Ovary (tissue), 9 donors: Measurements from ENCODE around the gene PIH1D2. TPM values are rescaled to one million over a fixed set of nuclear protein-coding genes. Genes with fewer than 3 reads are reported as not detected.

ENCODE experiments used
- DNase-seq, 5 donors: peaks; one replicate each; pipeline ENCODE4 v3.0.0-alpha.2; 2019 to 2020
- H3K27ac ChIP-seq, 2 donors: fragments of 200-600 bp; one replicate each; pipeline versions ENCODE4 v1.5.1 to v1.8.0; 2019 to 2022
- H3K27me3 ChIP-seq: fragments of 200-600 bp; one replicate; pipeline ENCODE4 v1.8.0; 2022
- H3K36me3 ChIP-seq: fragments of 200-600 bp; sonication (generic); one replicate; pipeline ENCODE4 v1.5.1; 2019
- H3K4me1 ChIP-seq: one replicate; pipeline ENCODE4 v1.8.1; 2013; ENCODE audit warnings: mild to moderate bottlenecking, moderate library complexity; ENCODE audit not compliant: insufficient read depth
- H3K4me3 ChIP-seq: fragments of 200-600 bp; sonication (generic); one replicate; pipeline ENCODE4 v1.5.1; 2017
- H3K9me3 ChIP-seq, 2 donors: fragments of 200-600 bp in 1 of 2; sonication (generic) in 1 of 2; one replicate each; pipeline versions ENCODE4 v1.5.1 to v1.8.1; 2013 to 2019; ENCODE audit warnings: mild to moderate bottlenecking in 1 of 2, moderate library complexity in 1 of 2
- EP300 ChIP-seq: sonication (generic); formaldehyde crosslinking; IDR thresholded peaks from one replicate; pipeline ENCODE4 v1.6.1; 2017; ENCODE audit warnings: antibody characterized with exemption
- POLR2A ChIP-seq: fragments of 450-650 bp; IDR thresholded peaks from one replicate; pipeline ENCODE4 v1.6.1; 2017; ENCODE audit warnings: antibody characterized with exemption, mild to moderate bottlenecking, moderate library complexity
- WGBS, 3 donors: extraction: QIAGEN DNeasy Blood & Tissue Kit in 1 of 3; methylation state at CpG; one replicate each; pipeline versions ENCODE4 v1.1.5 to v1.1.7; 2013 to 2017; 5-methylcytosine and 5-hydroxymethylcytosine counted together
- intact Hi-C, 4 donors: fragments of 100-400 bp; cut with DNase I; formaldehyde crosslinking; loops; one replicate each; pipeline versions ENCODE4 v1.11.0 to v1.15.1; 2022 to 2023
- polyA plus RNA-seq, 2 donors: library from polyadenylated mRNA; stranded (reverse); fragments of 200-250 nt in 1 of 2; fragments of 350-450 nt in 1 of 2; fragmentation: Illumina TruSeq in 1 of 2; extraction: RNeasy Lipid Tissue Mini Kit (QIAGEN cat#74804) in 1 of 2; gene quantifications; one replicate each; pipeline ENCODE4 v1.2.3, GENCODE V29; 2013 to 2014
- total RNA-seq, 7 donors: library from RNA; depleted of rRNA in 2 of 7; stranded (reverse); fragments of >200 nt in 2 of 7; fragmentation: NEBNext Ultra II Directional in 3 of 7; extraction: Animal tissue kit (Norgen Biotek cat#: 25700) in 3 of 7; gene quantifications; one replicate each; pipeline versions ENCODE4 v1.1.0 to v1.2.4, GENCODE V29; 2016 to 2023
- TF ChIP-seq, protein P1 (sequence below), 3 donors: fragments of 450-650 bp in 2 of 3; fragments of 200-600 bp in 1 of 3; IDR thresholded peaks; one replicate each; pipeline versions ENCODE4 v1.5.1 to v1.8.0; 2016 to 2022; ENCODE audit warnings: antibody characterized with exemption in 3 of 3, mild to moderate bottlenecking in 1 of 3
- donor health status: DM: no; HTN: no; CAD: no; lungs with moderate emphysema.
- donor health status: DM: no; HTN: no; CAD: no.
- donor health status: Bipolar disorder and iron deficiency.
- donor health status: DM: yes; HTN: yes; CAD: no.
- donor health status: DM: no; HTN: no; CAD: no.
- donor health status: DM: yes; HTN: yes; CAD: no.

PIH1D2 gene
- total and polyA plus RNA-seq, 9 donors, result 0.83 to 8.6 (median 2.3) TPM

DNA sequence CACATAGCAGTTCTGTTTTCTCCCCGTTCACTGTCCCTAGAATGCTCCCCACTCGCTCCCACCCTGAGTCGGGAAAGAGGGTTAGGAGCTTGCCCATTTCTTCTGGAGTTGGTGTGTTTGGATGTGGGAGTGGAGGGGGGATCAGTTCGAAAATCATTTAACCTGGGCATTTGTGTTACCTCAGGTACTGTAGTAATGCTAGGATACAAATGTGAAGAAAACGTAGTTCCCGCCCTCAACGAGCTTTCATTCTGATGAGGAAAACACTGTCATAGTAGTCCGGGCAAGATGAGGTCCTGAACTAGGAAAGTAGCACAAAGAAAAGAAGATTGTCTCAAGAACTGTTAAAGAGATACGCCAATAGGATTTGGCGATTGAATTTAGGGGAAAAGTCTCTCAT lies 13.4 kb upstream of the PIH1D2 start:
- intact Hi-C loops, result loop anchor here in 1 of 4 donors (10.0 kb wide), 1 partner anchor 212 kb away; the partner anchor contains the start of genes ALG9, CFAP68 and FDXACB1
- 13 to 16% (median 14%) methylated on average over 10 of the region's 10 CpGs for WGBS, 3 donors
- peak overlapping the region; percentile 2 to 23 for H3K27ac ChIP-seq
- no peaks in the 10 kb centered on the region for H3K27me3 ChIP-seq
- TF ChIP-seq POLR2A (no peak), EP300 (no peak)
- TF ChIP-seq, protein P1, sequence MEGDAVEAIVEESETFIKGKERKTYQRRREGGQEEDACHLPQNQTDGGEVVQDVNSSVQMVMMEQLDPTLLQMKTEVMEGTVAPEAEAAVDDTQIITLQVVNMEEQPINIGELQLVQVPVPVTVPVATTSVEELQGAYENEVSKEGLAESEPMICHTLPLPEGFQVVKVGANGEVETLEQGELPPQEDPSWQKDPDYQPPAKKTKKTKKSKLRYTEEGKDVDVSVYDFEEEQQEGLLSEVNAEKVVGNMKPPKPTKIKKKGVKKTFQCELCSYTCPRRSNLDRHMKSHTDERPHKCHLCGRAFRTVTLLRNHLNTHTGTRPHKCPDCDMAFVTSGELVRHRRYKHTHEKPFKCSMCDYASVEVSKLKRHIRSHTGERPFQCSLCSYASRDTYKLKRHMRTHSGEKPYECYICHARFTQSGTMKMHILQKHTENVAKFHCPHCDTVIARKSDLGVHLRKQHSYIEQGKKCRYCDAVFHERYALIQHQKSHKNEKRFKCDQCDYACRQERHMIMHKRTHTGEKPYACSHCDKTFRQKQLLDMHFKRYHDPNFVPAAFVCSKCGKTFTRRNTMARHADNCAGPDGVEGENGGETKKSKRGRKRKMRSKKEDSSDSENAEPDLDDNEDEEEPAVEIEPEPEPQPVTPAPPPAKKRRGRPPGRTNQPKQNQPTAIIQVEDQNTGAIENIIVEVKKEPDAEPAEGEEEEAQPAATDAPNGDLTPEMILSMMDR (IDR thresholded peaks at IDR 0.05), result no peak
- peaks cover 10% of the 10 kb centered on the region for H3K4me1 ChIP-seq
- peak overlapping the region; percentile 71 for H3K4me3 ChIP-seq
- no peaks in the 10 kb centered on the region for H3K9me3 ChIP-seq
- no peak for DNase-seq
- H3K36me3 ChIP-seq, result no peaks in the 10 kb centered on the region

DNA sequence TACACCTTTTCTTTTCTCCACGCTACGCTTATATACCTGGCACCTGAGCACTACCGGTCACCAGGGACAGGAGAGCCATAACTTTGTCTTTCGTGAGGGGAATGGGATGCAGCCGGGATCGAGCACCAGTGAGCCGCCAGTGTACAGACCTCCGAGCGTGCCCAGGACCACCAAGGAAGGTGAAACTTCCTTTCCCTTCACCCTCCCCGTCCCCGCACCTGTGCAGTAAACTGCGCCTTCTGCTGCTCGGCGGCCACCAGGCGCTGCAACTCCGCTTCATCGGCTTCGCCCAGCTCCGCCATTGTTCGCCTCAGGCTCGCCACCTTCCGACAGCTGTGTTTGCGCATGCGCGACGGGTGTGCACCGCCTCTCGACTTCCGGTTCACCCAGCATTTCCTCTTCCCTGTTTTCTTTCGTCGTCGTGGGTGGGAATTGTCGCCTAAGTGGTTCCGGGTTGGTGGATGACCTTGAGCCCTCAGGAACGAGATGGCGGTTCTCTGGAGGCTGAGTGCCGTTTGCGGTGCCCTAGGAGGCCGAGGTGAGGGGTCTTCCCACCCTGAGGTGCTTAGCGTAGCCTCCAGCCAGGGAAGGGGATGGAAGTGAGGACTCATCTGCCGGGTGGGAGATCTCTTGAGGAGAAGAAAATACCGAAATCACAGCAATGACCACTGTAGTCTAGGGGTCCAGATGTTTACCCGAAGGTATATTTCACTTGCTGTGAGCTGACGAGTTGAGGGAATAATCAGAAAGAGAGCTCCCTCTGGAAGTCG lies 12.8 kb upstream of the PIH1D2 start, which contains the start of the genes SDHD and TIMM8B:
Gene SDHD (plus strand): TSS at position 452 of the 770 bp plus-strand sequence. CDS start 35 bp downstream, at position 487.
Gene TIMM8B (minus strand): TSS at position 335 of the 770 bp plus-strand sequence. CDS start 33 bp downstream, at position 302.
- TF ChIP-seq EP300 (no peak), POLR2A (peak; percentile 59)
- TF ChIP-seq, protein P1 (IDR thresholded peaks at IDR 0.05), result peak in 2 of 3 donors; percentile 32 to 37
- Histone ChIP-seq H3K9me3 (no peaks in the 10 kb centered on the region), H3K27ac (peak within 1 kb of the TSS; percentile 2 to 23), H3K4me1 (peaks cover 10% of the 10 kb centered on the region), H3K27me3 (no peaks in the 10 kb centered on the region), H3K36me3 (no peaks in the 10 kb centered on the region), H3K4me3 (peak within 1 kb of the TSS; percentile 71)
- DNase-seq, result peak; percentile 95 to 96 (median 95)
- 0% methylated on average over 45 of the region's 45 CpGs for WGBS, 3 donors
- intact Hi-C loops, result loop anchor here in 1 of 4 donors (10.0 kb wide), 1 partner anchor 212 kb away; the partner anchor contains the start of genes ALG9, CFAP68 and FDXACB1

DNA sequence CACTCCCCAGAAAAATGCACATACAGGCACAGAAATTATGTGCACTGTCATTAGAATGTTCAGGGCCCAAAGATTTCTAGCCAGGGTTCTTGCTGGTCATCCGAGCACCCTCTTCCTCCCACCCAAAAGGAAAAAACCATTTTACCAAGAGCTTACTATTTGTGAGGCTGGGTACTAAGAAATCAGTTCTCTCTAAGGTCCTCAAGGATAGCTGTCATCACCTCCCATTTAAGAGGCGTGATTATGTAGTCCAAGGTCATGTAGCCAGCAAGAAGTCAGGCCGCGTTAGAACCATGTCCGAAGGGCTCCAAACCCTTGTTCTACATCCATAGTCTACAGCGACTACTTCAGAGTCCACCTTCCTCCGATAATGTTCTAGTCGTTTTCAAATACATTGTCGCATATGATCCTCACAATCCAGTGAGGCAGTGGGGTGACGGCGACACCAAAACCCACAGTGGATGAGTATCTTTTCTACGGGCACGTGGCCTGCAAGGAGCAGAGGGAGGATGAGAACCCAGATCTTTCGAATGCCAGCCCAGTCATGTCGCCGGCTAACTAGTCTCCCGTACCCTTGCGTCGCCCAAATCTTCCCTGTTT lies 12.1 kb upstream of the PIH1D2 start:
- intact Hi-C loops, result loop anchor here in 1 of 4 donors (10.0 kb wide), 1 partner anchor 211 kb away; the partner anchor contains the start of genes ALG9, CFAP68 and FDXACB1
- H3K27ac ChIP-seq, result no peak overlapping the region
- H3K9me3 ChIP-seq, result no peaks in the 10 kb centered on the region
- no peaks in the 10 kb centered on the region for H3K27me3 ChIP-seq
- H3K4me1 ChIP-seq, result peaks cover 10% of the 10 kb centered on the region
- H3K4me3 ChIP-seq, result peak overlapping the region; percentile 71
- TF ChIP-seq, protein P1 (IDR thresholded peaks at IDR 0.05), result no peak
- TF ChIP-seq EP300 (no peak), POLR2A (no peak)
- H3K36me3 ChIP-seq, result no peaks in the 10 kb centered on the region
- DNase-seq, result peak in 1 of 5 donors; percentile 30
- WGBS, 3 donors, result 2% methylated on average over 19 of the region's 19 CpGs

DNA sequence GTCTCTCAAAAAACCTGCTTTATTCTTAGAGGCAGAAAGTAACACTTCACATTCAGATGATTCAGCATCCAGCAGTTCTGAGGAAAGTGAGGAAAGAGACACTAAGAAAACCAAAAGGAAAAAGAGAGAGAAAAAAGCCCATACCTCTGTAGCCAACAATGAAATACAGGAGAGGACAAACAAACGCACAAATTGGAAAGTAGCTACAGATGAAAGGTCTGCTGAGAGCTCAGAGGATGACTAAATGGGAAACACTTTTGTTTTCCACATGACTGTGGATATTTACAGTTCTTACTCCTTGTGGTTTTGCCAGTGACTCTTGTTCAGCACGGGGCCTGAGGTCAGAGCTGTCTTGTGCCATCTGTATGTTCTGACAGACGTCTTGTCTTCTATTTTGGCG lies 8.9 kb upstream of the PIH1D2 start:
- Histone ChIP-seq H3K9me3 (no peaks in the 10 kb centered on the region), H3K27ac (no peak overlapping the region), H3K4me3 (no peak overlapping the region), H3K4me1 (peaks cover 8% of the 10 kb centered on the region), H3K36me3 (peaks cover 2% of the 10 kb centered on the region), H3K27me3 (no peaks in the 10 kb centered on the region)
- intact Hi-C loops, result loop anchor here in 1 of 4 donors (10.0 kb wide), 1 partner anchor 208 kb away; the partner anchor contains the start of genes ALG9, CFAP68 and FDXACB1
- 59 to 69% (median 60%) methylated on average over 4 of the region's 4 CpGs for WGBS, 3 donors
- TF ChIP-seq EP300, result no peak
- TF ChIP-seq POLR2A, result no peak
- TF ChIP-seq, protein P1 (IDR thresholded peaks at IDR 0.05), result no peak
- DNase-seq, result no peak
